HG03095 (cell line): ENCODE results near the gene SUCLG2.

Experiments
- ATAC-seq: cut with Tn5 transposase; IDR thresholded peaks from one replicate; pipeline ENCODE4 v1.9.1; 2021; ENCODE audit warnings: moderate library complexity; ENCODE audit not compliant: unreplicated experiment

The SUCLG2 gene

DNA sequence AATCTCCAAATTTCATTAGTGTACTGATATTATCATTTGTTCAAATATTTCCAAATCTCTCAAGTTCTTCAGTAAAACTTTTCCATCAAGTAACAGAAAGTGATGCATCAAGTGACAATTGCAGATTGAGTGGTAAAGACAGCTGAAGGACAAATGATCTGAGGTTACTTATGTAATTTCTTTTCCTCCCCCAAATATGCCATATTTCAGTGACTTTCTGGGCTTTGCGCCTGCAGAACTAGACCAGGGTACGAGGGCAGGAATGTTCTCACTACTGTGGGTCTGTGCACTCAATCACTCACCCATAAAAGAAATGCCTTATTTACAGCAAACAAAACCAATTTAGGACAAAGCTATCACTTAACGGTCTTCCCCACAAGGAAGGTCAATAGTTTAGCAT is 4.7 kb downstream of the SUCLG2 start:
- ATAC-seq, result no peak

DNA sequence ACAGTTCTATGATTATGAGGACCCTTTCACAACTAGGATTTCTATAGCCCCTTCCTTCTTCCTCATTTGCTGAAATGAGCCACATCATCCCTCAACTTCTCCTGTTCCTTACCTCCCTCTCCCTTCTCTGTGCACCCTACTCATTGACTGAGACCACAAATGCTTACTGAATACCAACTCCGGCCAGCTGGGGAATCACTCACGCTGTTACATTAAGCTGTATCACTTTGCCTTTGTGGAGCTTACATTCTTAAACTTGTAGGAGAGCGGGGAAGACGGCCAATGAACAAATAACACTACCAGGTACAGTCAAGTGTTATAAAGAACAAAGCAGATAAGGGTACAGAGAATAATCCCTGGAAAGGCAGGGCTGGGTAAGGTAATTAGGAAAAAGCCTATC is 5.7 kb downstream of the SUCLG2 start:
- no peak for ATAC-seq

DNA sequence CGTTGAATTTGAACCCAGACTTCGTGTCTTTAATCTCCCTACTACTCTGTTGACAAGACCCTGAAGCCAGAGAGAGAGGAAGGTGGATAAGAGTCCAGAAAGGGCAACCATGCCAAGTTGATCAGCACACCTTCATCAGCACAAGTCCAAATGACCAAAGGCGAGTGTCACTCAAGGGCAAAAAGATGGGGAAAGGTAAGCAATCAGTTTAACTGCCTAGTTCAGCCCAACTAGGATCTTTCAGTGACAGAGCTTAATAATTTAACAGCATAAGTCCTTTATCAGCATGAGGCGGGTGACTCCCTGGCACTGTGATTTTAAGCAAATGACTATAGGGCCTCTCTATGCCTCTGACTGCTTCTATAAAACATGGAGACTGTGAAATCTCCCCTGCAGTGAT is 6.2 kb downstream of the SUCLG2 start:
- ATAC-seq, result no peak

DNA sequence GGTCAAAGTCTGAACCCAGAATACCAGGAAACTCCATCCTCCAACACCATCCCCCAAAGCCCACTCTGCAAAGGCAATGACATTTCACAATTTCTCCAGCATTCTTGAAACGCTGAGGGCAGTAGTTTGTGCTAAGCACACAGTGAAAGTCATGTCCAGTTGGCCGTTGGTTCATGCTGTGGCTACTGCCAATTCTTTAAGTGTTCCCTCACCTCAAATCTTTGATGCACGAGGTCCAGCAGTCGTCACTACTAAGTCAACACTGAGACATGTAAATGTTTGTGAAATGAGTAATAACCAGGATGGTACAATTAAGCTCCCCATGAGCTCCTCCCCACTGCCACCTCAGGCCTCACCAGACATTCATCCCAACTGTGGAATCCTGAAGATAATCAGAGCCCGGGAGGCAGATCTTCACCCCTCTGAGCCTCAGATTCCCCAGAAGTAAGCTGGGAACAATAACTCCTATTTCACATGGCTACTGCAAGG is 7.0 kb downstream of the SUCLG2 start:
- no peak for ATAC-seq

DNA sequence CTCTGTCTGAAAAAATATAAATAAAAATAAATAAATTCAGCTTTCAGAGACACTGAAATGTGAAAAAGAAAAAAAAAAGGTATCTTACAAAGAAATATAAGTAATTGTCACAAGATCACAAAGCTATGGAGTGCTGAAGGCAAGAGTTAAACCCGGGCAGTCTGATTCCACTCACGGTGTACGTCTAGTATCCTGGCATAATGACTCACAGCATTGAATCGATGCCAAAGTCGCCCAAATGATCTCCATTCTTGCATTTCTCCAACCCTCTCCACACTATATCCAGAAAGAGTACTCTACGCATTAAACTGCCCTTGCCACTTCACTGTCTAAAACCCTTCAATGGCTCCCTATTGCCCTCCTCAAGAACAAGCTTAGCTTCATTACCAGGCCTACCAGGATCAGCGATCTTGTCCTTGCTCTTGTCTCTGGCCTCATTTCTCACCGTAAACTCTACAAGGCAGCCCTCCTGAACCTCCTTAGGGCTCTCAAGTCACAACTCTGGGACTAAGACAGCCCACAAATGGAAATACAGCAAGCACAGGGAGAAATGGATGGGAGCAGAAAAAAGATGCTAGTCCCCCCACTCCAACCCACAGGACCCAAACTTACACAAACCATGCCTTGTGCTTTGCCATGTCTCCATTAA is 7.7 kb downstream of the SUCLG2 start:
- no peak for ATAC-seq

DNA sequence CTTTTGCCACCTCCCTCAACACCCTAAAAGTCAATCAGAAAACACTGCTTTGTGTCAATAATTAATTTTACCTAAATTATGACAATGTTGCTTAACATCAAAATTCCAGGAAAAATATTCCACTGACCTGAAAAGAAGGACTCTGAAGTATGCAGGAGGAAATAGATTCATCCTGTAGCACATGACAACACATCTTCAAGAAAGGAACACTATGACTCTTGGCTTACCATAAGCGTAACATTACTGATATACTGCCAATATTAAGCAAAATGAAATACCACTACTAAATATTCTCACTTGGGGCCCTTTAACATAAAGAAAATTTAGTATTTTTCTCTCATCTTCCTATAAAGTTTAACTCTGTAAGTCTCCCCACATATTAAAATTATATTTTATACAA is 9.6 kb downstream of the SUCLG2 start:
- no peak for ATAC-seq

DNA sequence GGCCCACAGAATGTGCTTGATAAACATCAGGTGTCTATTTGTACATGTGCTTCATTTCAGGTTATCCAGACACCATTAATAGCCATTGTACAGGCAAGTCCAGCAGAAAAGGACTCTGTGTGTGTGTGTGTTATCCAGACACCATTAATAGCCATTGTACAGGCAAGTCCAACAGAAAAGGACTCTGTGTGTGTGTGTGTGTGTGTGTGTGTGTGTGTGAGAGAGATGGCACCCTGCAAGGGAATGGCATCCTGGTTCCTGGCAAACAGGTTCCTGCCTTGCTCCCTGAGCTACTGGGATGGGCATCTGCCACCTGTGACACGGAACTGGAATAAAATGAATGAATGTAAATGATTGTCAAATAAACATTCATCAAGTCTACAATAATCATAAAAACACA is 11.7 kb downstream of the SUCLG2 start:
- ATAC-seq, result no peak

DNA sequence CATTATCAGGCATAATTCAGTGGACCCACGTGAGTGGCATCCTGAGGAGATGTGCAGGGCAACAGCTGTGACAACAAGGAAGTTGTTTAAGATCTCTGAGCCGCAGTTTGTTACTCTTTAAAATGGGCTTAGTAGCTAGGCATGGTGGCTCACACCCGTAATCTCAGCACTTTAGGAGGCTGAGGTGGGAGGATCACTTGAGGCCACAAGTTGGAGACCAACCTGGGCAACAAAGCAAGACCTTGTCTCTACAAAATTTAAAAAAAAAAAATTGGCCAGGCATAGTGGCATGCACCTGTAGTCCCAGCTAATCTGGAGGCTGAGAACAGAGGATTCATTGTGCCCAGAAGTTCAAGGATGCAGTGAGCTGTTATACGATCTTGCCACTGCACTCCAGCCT is 12.2 kb downstream of the SUCLG2 start:
- ATAC-seq, result no peak

DNA sequence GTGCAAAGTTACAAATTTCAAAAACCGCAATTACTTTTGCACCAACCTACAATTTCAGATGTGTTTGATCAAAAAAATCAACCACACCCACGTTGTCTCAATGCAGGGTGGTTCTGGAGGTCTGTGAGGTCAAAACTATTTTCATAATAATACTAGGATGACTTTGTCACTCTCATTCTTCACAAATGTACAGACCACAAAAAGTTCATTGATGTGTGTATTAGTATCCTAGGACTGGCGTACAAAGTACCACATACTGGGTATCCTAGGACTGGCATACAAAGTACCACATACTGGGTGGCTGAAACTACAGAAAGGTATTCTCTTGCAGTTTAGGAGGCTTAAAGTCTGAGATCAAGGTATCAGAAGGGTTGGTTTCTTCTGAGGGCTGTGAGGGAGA is 13.0 kb downstream of the SUCLG2 start:
- ATAC-seq, result no peak

DNA sequence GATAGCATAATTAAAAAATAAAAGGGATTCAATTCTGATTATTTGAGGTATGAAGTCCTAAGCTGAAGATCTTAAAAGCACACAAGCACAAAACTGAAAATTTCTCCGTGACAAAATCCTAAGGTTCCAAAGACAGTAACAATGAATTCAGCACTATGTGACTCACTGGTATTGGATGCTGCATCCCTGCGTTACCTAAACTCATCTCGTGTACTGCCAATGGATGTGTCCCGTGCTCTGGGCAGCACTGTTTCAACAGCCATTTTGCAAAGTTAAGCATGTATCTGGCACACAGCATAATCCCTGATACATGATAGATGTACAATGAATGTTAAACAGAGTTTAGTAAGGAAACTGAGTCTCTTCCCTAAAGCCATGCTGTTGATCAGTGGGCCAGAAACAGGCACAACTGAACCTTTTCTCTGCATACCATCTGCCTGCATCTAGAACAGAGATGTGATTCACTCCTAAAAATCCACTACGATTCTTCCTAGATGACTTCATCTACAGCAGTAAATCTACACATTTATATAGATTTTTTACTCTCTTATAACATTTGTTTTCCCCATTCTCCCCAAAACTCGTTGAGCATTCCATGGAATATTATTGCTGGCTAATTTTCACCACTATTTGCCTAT is 14.3 kb downstream of the SUCLG2 start:
- ATAC-seq, result no peak

DNA sequence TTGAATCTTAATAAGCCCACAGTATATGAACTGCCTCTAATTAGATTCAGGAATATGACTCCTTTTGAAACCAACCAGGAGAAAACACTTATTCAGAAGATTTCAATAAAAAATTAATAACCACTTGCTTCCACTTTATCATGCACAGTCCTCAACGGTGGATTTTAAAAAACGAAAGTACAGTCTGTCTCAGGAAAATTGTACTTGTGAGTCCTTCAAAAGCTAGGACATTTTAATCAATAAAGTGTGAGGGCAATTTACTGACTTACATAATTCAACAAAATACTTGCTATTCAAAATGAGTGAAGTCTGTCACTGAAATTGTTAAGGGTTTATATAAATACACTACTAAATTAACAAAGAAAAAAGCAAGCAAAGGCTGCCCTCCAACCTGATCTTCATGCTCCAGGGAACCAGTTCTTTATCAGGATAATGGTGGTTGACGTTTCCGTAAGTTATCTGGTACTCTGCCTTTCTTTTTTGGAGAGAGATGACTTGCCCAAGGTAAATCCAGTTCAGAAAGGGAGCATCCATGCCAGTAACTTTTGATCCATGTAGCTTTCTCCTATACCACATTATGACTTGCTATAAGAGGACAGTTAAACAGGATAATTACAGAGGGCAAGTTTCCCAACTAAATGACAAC is 17.0 kb downstream of the SUCLG2 start:
- ATAC-seq, result no peak

DNA sequence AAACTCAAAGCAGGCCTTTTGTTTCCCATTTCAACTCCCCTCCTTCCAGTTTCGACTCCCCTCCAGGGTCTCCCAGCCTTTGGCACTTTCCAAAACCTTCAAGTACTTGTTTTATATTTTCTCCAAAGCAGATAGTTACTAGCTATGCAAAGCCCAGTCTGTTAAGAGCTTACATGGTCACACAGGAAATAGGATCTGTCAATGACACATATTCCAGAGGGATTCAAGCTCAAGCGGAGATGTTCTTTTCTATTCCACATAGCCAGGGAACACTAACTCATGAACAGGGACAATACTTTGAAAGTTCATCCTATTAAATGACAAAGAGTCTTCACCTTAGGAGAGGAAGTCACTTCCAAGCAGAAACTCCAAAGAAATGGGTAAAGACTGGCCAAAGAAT is 18.6 kb downstream of the SUCLG2 start:
- no peak for ATAC-seq

DNA sequence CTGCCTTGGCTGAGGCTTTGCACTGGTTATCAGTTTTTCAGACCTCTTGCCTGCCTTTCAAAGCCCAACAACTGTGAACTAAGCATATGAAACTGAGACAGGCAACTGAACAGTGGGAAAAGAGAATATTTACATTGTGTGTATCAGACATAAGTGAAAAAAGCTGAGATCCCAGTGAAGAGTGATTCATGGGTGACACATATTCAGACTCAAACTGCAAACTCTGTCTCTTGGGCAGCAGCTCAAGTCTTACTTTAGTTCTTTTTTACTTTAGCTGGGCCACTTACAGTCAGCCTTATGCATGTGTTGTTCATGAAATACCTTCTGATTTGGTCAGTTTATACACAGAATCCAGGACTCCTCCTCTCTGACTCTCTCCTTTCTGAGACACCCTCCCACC is 19.2 kb downstream of the SUCLG2 start:
- ATAC-seq, result no peak

DNA sequence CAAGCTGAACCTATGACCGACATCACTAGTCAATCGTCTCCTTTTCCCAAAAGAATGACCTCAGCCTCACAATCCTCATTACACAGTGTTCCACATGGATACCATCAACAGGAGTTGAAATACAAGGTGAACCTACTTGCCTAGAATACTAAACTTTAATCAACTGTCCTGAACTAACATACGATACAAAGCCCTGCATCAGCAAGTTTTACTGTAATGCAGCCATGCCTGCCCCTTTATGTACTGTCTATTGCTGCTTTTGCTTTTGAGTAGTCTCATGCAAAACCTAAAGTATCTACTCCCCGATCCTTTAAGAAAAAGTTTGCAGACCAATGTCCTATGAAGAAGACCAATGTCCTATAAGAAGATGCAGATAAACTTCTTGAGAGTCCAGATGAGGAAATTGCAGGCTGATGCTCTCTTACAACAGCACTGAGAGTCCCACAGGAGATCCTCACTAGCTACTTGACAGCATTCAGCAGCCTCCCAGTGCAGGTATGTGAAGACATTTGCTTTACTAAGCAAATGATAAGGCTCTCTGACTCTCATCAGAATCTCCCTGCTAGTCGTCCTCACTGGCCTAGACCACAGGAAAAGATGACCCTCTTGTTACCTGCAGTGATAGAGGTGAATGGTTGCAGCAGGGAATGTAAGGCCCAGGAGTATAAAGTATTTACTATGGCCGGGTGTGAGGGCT is 23.6 kb downstream of the SUCLG2 start:
- ATAC-seq, result no peak

DNA sequence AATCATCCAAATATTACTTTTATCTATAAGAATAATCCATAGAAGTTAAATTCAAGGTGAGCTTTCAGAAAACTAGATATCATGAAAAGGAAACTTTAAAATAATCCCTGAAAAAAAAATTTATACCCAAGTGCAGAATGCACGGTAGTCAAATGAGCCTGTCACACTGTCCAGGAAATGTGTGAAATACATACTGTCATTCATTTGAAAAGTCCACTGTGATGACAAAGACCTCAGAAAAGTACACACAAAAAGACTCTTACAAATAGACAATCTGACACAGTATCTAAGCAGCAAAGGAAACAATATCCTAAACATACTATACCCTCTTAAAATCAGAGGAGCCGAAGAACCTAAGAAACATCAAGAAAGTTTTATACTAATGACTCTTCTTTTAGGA is 29.7 kb downstream of the SUCLG2 start:
- ATAC-seq, result no peak

DNA sequence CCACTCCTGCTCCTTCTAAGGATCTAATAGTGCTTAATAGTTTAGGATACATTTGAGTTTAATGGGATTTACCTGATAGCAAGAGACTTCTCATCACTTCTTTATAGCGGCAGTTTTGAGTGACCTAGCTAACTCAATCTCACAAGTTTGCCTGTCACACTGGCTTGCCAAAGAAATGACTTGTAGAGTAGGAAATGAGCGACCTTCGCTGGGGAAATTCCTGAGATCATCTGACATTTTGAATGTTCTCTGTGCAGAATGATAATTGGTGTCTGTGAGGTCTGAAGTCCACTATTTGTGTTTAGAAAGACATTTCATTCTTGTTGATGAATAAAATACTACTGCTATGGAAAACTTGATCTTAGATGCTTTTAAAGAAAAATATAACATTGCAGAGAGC is 30.3 kb downstream of the SUCLG2 start:
- ATAC-seq, result no peak

DNA sequence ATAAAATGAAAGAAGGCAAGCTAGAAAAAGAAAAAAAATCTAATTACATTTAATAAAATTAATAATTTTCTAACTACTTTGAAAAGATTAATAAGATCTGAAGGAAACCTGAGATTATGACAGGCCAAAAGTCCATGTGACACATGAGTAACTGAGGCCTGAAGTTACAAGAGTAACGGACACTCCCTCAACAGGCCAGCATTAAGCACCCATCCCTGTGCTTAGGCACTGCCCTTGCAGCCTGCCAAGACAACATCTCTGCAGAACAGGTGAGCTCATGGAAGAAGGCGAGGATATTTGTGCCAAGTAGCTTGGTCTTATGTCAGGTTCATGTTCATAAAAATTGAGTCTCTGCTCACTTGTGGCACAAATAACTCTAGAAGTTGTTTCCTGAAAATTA is 31.8 kb downstream of the SUCLG2 start:
- no peak for ATAC-seq

DNA sequence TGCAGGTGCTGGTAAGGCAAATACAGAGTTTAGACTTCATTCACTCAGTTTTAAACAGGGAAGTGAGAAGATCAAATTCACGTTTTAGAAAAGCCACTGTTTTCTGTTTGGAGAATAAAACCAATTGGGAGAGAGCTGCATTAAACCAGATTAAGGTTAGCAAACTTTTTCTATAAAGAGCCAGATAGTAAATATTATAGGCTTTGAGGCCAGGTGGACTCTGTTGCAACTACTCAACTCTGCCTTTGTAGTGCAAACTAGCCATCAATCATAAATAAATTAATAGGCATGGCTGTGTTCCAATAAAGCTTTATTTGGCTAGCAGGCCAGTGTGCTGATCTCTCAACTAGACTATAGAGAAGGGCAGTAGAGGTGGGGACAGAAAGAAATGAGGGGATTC is 33.5 kb downstream of the SUCLG2 start:
- ATAC-seq, result no peak

DNA sequence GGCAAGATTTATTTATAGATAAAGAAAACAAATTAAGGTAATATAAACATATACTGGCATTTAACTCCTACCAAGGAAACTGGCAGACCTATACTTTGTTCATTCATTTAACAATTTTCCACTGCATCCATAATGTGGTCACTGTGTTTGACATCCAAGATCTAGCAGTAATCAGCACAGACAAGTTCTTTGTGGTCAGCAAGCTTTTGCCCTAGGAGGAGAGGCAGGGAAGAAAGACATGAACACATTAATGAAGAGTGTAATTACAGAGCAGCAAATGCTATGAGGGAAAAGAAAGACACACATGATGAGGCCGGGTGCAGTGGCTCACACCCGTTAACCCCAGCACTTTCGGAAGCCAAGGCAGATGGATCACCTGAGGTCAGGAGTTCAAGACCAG is 34.4 kb downstream of the SUCLG2 start:
- no peak for ATAC-seq

DNA sequence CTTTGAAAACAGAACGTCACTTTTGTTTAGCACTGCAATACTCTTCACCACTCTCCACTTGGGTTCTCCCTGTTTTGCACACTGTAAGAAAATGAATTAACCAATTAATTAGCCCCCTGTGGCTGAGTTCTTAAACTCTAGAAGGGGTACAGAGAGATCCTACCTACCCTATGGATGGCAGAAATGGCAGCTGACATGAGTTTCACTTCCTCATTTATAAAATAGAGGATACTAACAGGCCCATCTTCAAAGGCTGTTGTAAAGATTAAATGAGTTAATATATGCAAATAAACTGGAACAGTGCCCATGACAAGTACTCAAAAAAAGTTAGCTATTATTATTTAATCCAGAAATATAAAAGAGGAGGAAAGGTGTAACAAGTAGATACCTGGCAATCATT is 36.9 kb downstream of the SUCLG2 start:
- no peak for ATAC-seq

DNA sequence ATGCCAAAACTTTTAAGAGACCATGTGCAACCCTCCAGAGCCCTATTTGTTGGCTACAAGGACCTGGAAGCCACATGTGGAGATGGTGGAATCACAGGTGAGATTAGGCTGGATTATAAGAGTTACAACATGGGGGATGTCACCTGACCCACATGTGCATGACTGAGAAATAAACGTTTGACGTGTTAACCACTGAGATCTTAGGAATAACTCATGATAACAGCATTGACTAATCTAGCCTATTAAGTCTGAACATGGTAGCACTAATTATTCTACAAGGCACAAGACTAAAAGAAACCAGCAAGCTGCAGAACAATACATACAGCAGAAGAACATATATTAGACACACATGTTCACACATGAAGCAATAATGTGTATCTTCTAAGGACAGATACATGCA is 38.4 kb downstream of the SUCLG2 start:
- no peak for ATAC-seq

DNA sequence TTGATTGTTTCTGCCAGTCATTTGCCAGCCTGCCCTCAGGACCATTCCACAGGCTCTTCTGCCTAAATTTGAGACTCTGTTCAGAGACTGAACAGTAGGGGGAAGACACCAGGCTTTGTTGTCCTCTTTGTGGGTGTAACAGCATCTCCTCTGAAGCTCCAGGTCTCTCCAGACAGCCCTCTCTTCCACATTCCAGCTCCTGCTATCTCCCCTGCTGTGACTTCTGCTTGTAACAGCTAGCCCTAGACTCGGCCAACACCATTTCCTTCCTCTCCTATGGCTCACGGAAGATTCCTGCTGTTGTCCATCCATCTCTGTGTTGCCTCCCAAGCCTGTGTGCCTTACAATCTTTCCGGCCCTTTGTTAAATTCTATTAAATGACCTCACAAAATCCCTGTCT is 40.2 kb downstream of the SUCLG2 start:
- ATAC-seq, result no peak
